ENCODE data around the gene DYNC1H1. TPM values are rescaled to one million over a fixed set of nuclear protein-coding genes. Genes with fewer than 3 reads are reported as not detected.
A peak's percentile ranks its signal among the peaks of the same experiment; 100 is the strongest.

The DYNC1H1 gene
- total RNA-seq (ENCODE audit: low replicate concordance), result 237 and 309 TPM in 2 replicates

DNA sequence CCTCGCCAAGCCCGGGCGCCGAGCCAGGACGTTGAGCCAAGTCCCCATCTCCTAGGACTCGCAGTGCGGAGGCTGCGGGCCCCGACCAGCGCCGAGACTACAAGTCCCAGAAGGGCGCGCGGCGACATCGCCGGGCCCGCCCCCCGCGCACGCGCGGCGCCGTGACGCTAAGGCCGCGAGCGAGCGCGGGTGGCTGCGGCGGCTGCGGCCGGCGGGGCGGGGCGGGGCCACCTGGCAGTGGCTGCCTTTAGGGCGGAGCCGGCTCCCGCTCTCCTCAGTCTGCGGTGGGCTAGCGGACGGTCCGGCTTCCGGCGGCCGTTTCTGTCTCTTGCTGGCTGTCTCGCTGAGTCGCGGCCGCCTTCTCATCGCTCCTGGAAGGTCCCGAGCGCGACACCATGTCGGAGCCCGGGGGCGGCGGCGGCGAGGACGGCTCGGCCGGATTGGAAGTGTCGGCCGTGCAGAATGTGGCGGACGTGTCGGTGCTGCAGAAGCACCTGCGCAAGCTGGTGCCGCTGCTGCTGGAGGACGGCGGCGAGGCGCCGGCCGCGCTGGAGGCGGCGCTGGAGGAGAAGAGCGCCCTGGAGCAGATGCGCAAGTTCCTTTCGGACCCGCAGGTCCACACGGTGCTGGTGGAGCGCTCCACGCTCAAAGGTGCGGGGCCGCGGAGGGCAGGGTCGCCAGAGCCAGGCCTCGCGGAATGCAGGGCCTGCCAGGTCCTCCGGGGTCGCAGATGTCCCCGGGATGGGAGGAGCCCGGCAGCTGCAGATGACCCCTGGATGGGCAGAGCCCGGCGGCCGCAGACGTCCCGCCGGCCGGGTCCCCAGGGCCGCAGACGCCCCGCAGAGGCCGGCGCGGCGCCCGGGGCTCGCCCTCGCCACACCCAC, at the start of gene DYNC1H1:
DYNC1H1 (plus strand) TSS at position 277 of the 884 bp plus-strand sequence; CDS start at position 396, 119 bp downstream.
- DNase-seq (ENCODE audit: low spot score), result peak; percentile 98
- H3K27ac ChIP-seq, result peak within 1 kb of the TSS; percentile 72
- H3K4me1 ChIP-seq, result peaks cover 16% of the 10 kb centered on the region
- no peaks in the 10 kb centered on the region for H3K9me3 ChIP-seq (ENCODE audit: low read depth)
- peaks cover 30% of the 10 kb centered on the region for H3K27me3 ChIP-seq
- H3K9ac ChIP-seq, result peak within 1 kb of the TSS; percentile 77
- H3F3A ChIP-seq (ENCODE audit: low read depth), result peaks cover 9% of the 10 kb centered on the region
- H3K4me3 ChIP-seq, result peak within 1 kb of the TSS; percentile 85
- Mint-ChIP-seq H3K4me3 (peak within 1 kb of the TSS; percentile 94), H3K4me1 (peaks cover 27% of the 10 kb centered on the region), H3K36me3 (peaks cover 7% of the 10 kb centered on the region), H3K27me3 (ENCODE audit: insufficient read depth, low read depth) (no peaks in the 10 kb centered on the region), H3K9me3 (no peaks in the 10 kb centered on the region), H3K27ac (no peak within 1 kb of the TSS)
- peaks cover 43% of the 10 kb centered on the region for H4K20me1 ChIP-seq (ENCODE audit: low read depth)
- peaks cover 51% of the 10 kb centered on the region for H3K79me2 ChIP-seq (ENCODE audit: low read depth)
- H2AFZ ChIP-seq (replicated peaks), result peak within 1 kb of the TSS; percentile 84
- peak; percentile 44 for TF ChIP-seq EZH2 (IDR thresholded peaks at IDR 0.05)
- no peak for TF ChIP-seq EZH2phosphoT487 (IDR thresholded peaks at IDR 0.05)
- H3K4me2 ChIP-seq, result peak within 1 kb of the TSS; percentile 94
- peaks cover 3% of the 10 kb centered on the region for H3K36me3 ChIP-seq

DNA sequence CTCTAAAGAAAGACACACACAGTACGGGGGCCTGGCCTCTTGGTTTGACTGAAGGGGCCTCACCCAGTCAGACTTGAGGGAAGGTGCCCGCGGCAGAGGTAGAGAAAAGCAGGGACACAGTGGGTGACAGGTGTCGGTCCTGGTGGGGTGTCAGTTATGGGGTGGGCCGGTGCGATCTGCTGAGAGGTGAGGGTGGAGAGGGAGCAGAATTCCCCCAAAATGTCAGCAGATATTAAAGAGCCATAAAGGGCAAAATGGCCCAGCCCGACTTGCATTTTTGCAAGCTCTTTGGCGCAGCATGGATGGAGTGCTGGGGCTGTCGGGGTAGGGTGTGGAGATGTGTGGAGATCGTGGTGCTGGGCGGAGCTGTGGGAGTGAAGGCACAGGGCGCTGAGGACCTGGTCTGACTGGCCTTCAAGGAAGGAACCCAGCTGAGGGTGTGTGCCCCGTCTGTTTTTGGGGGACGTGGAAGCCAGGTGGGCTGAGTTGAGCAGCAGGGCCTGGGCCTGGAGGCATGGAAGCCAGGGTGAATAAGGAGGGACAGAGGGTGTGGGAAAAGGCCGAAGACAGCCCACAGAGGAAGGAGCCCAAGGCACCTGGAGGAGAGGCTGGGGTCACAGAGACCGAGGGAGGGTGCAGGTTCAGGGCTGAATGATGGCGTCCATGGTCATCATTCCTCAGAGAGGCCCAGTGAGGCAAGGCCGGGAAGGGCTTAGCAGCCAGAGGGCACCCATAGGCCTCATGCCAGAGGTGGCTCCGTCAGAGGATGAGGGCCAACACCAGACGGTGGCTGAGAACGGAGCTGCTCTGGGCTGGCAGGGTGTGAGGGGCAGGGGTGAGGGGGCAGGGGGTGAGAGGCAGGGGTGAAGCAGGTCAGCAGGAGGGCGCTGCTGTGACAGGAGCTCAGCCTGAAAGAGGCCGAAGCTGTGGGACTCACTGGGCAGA, 48.2 kb upstream of the DYNC1H1 start:
- H3K79me2 ChIP-seq (ENCODE audit: low read depth), result no peaks in the 10 kb centered on the region
- H3K4me2 ChIP-seq, result no peak overlapping the region
- peak overlapping the region; percentile 68 for H3K27ac ChIP-seq
- Mint-ChIP-seq H3K9me3 (no peaks in the 10 kb centered on the region), H3K4me3 (no peak overlapping the region), H3K36me3 (peaks cover 8% of the 10 kb centered on the region), H3K27ac (no peak overlapping the region), H3K4me1 (peaks cover 33% of the 10 kb centered on the region), H3K27me3 (ENCODE audit: insufficient read depth, low read depth) (peaks cover 8% of the 10 kb centered on the region)
- TF ChIP-seq CTCF (IDR thresholded peaks at IDR 0.05) (no peak), EZH2phosphoT487 (IDR thresholded peaks at IDR 0.05) (no peak), EZH2 (IDR thresholded peaks at IDR 0.05) (no peak)
- H3K27me3 ChIP-seq, result no peaks in the 10 kb centered on the region
- peaks cover 4% of the 10 kb centered on the region for H3K36me3 ChIP-seq
- no peak overlapping the region for H3K4me3 ChIP-seq
- no peak overlapping the region for H3K9ac ChIP-seq
- peaks cover 17% of the 10 kb centered on the region for H3K4me1 ChIP-seq
- peaks cover 8% of the 10 kb centered on the region for H3F3A ChIP-seq (ENCODE audit: low read depth)
- DNase-seq (ENCODE audit: low spot score), result no peak
- H4K20me1 ChIP-seq (ENCODE audit: low read depth), result no peaks in the 10 kb centered on the region
- H3K9me3 ChIP-seq (ENCODE audit: low read depth), result no peaks in the 10 kb centered on the region
- no peak overlapping the region for H2AFZ ChIP-seq (replicated peaks)

DNA sequence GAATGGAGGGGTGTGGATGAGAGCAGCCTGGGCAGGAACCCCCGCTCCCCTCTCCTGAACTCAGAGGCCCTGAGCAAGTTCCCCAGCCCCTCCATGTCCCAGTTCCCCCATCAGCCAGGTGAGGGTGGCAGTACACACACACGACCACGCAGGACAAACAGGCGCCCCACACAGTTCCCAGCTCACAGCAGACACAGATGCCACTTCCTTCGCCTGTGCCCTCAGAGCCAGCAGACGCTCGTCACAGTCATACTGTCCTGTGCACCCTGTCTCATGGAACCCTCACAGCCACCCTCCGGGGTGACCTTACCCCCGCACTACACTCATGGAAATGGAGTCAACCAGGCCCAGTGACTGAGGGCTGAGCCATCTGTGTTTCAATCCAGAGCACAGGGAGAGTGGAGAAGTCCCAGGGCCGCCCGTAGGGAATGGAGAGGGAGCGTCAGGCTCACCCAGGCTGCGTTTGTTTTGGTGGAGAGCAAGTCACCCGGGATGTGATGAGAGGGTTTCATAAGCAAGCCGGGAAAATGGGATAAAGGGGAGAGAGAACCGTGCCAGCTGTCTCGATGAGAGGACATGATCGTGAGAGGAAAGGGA, 47.5 kb upstream of the DYNC1H1 start:
- Histone ChIP-seq H3K9ac (no peak overlapping the region), H3F3A (ENCODE audit: low read depth) (peaks cover 8% of the 10 kb centered on the region), H3K27me3 (no peaks in the 10 kb centered on the region), H4K20me1 (ENCODE audit: low read depth) (no peaks in the 10 kb centered on the region), H3K27ac (peak overlapping the region; percentile 68), H3K36me3 (peaks cover 4% of the 10 kb centered on the region), H3K4me2 (no peak overlapping the region), H3K4me1 (peaks cover 17% of the 10 kb centered on the region), H2AFZ (replicated peaks) (no peak overlapping the region), H3K4me3 (no peak overlapping the region), H3K9me3 (ENCODE audit: low read depth) (no peaks in the 10 kb centered on the region), H3K79me2 (ENCODE audit: low read depth) (no peaks in the 10 kb centered on the region)
- TF ChIP-seq CTCF (IDR thresholded peaks at IDR 0.05), result no peak
- no peak for TF ChIP-seq EZH2 (IDR thresholded peaks at IDR 0.05)
- TF ChIP-seq EZH2phosphoT487 (IDR thresholded peaks at IDR 0.05), result no peak
- Mint-ChIP-seq H3K36me3 (peaks cover 8% of the 10 kb centered on the region), H3K9me3 (no peaks in the 10 kb centered on the region), H3K4me3 (no peak overlapping the region), H3K27me3 (ENCODE audit: insufficient read depth, low read depth) (peaks cover 9% of the 10 kb centered on the region), H3K27ac (peak overlapping the region; percentile 32), H3K4me1 (peaks cover 33% of the 10 kb centered on the region)
- DNase-seq (ENCODE audit: low spot score), result no peak
